GM21619 (cell line): Measurements from ENCODE around the gene ABCC4.
A peak's percentile ranks its signal among the peaks of the same experiment; 100 is the strongest.

Experiments
- ATAC-seq: cut with Tn5 transposase; IDR thresholded peaks from one replicate; pipeline ENCODE4 v1.9.1; 2021; ENCODE audit not compliant: unreplicated experiment

Gene ABCC4

GRCh38 chr13:95235199-95235756 lies 66.0 kb downstream of the ABCC4 start:
- no peak for ATAC-seq

- peak; percentile 83 for ATAC-seq
Measured at GRCh38 chr13:95234242-95234641, 67.0 kb downstream of the ABCC4 start.

GRCh38 chr13:95233026-95233635 lies 68.1 kb downstream of the ABCC4 start:
- ATAC-seq = no peak

- no peak for ATAC-seq
Measured at GRCh38 chr13:95231393-95231792, 69.9 kb downstream of the ABCC4 start.

- no peak for ATAC-seq
Measured at GRCh38 chr13:95229855-95230254, 71.4 kb downstream of the ABCC4 start.

GRCh38 chr13:95228130-95228529 lies 73.1 kb downstream of the ABCC4 start:
- no peak for ATAC-seq

- ATAC-seq = peak; percentile 90
Measured at GRCh38 chr13:95226932-95227695, 74.1 kb downstream of the ABCC4 start.

GRCh38 chr13:95226476-95226875 lies 74.8 kb downstream of the ABCC4 start:
- no peak for ATAC-seq

GRCh38 chr13:95226050-95226449 lies 75.2 kb downstream of the ABCC4 start:
- no peak for ATAC-seq

- ATAC-seq = no peak
Measured at GRCh38 chr13:95224064-95224463, 77.2 kb downstream of the ABCC4 start.

GRCh38 chr13:95222733-95223018 lies 78.6 kb downstream of the ABCC4 start:
- no peak for ATAC-seq

- peak; percentile 44 for ATAC-seq
Measured at GRCh38 chr13:95221971-95222732, 79.1 kb downstream of the ABCC4 start.

GRCh38 chr13:95220611-95221010 lies 80.6 kb downstream of the ABCC4 start:
- ATAC-seq = no peak

- ATAC-seq = no peak
Measured at GRCh38 chr13:95217920-95218830, 83.1 kb downstream of the ABCC4 start.

GRCh38 chr13:95216182-95216581 lies 85.1 kb downstream of the ABCC4 start:
- no peak for ATAC-seq

GRCh38 chr13:95212983-95213850 lies 88.0 kb downstream of the ABCC4 start:
- no peak for ATAC-seq

GRCh38 chr13:95209109-95209508 lies 92.1 kb downstream of the ABCC4 start:
- no peak for ATAC-seq

GRCh38 chr13:95207769-95208366 lies 93.4 kb downstream of the ABCC4 start:
- ATAC-seq = peak; percentile 94

- no peak for ATAC-seq
Measured at GRCh38 chr13:95206116-95206515, 95.1 kb downstream of the ABCC4 start.
